HuH-7 (cell line): ENCODE measurements around the gene GCH1.
"Not testable (repeated sequence)": the region's sequence is repeated elsewhere in the genome, so short reads cannot be mapped to it uniquely, and the experiment has no call there.

Experiments
- DNase-seq: peaks from one replicate; pipeline ENCODE4 v3.0.0; 2011; ENCODE audit warnings: low spot score

The GCH1 gene

DNA sequence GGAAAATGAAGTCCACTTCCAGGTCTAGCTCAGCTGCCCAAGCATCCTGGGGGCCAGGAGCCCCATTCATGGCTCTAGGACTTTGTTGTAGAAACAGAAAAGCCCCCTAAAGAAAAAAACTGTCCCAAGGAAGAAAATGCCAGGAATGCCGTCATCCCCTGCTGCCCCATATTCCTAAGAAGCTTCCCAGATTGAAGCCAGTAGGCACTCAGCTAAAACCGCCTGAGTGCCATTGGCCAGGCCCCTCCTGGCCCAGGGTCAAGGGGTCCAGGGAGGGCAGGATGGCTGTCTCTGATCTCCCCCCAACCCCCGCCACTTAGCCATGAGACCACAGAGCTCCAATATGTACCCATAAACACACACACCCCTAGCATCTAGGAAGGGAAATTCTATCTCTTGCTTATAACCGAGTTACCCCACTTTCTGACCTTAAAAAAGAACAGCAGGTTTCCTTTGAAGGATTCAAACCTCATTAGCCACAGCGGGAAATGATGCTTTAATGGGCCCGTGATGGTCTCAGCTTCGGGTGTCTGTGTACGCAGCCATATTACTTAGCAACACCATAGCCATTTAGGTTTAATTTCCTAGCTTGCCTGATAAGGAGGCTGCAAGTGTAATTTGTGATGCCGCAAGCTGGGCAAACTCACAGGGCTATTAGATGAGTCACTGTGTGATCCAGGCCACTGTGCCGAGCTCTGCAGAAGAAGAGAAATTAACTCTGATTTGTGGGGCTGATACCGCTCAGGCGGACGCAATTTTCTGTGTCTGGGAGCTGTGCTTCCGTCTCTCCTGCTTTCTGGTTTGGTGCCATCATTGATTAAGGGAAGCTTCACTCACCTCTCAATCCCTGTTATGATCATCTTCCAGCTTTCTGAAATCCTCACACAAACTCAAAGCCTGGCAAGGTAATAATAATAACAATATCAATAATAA lies 84.2 kb downstream of the GCH1 start:
- DNase-seq = no peak

DNA sequence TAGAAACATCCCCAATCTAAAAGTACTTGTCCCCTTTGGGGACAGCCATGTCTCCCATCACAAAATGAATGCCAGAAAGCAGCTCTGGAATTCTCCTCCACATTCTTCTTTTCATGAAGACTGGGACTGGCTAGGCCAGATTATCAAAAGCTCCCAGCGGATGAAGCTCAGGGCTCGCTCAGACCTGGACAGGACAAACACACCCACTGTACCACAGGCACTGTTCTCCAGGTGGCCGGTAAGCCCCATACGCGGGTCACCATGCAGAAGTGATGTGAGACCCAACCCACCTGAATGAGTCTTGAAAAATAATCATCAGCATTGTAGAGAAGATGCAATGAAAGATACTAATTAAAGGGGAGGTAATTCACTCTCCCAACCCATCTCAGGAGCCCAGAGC lies 85.1 kb downstream of the GCH1 start:
- no peak for DNase-seq

GRCh38 chr14:54816450-54816849 lies 86.2 kb downstream of the GCH1 start:
- no peak for DNase-seq

- no peak for DNase-seq
Measured at GRCh38 chr14:54815515-54815914, 87.1 kb downstream of the GCH1 start.

- DNase-seq = no peak
Measured at GRCh38 chr14:54815016-54815415, 87.6 kb downstream of the GCH1 start.

DNA sequence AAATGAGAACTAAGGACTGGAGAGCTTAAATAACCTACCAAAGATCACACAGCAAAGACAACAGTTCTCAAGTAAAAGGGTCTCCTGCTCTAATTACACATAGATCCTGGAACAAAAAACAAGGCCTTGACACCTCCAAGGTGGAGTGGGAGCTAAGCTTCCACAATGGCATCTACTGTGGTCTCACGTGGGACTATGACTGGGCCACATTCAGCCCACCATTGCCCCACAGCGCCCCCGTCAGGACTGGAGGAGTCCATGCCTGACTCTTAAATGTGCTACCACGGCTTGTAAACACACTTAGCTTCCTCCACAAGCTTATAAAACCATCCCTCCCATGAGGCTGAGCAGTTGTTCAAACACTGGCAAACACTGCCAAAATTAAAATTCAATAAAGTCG lies 88.5 kb downstream of the GCH1 start:
- DNase-seq = no peak

DNA sequence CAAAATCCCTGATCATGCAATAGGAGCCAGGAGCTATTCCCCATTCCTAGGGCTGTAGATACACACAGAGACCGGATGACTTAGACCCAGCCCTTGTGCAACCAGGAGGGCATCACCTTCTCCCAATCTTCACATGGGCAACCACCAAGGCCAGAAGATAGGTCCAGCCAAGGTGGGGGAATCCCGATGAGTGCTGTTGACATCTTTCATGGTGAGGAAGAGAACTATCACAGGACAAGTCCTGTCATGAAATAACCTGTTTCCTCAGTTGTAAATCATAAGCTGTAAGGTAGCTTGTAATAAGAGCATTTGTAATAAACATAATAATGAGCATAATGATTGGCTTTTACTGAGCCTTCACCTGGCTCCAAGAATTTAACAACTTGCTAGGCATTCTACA lies 89.5 kb downstream of the GCH1 start:
- no peak for DNase-seq

DNA sequence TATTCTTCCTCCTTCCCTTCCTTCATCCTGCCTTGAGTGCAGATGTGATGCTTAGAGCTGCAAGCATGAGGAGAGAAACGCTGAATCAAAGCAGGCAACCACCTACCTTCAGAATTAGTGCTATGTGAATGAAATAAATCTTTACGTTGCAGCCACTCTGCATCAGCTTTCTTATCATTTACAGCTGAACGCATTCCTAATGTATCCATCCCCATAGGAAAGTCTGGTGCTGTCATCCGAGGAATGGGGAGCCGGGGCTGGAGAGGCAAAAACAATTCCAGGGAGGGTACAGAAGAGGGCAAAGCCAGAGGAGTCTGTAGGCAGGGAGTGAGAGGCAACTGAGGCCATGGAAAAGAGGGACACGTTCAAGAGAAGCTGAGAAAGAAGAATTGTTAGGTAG lies 90.0 kb downstream of the GCH1 start:
- DNase-seq = no peak

- DNase-seq = no peak
Measured at GRCh38 chr14:54809767-54810166, 92.9 kb downstream of the GCH1 start.

- DNase-seq = no peak
Measured at GRCh38 chr14:54808326-54809161, 94.1 kb downstream of the GCH1 start.

GRCh38 chr14:54807881-54808280 lies 94.7 kb downstream of the GCH1 start:
- DNase-seq = no peak

DNA sequence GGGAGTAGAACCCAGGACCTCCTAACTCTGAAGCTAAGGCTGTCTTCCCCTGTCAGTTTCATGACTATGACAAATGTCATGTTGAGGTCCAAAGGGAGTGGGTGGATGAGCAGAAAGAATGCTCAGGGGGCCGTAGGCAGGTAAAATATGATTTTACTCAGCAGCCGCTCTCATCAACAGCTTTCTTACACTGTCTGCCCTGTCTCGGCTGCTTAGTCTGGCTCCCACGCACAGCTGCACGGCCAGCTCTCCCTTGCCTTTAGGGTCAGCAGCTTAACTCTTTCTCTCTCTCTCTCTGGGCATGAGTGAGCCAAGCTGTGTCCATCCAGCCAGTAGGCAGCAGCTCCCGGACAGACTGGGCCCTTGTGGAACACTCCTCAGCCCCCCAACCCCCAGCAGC lies 95.2 kb downstream of the GCH1 start:
- no peak for DNase-seq

- DNase-seq = no peak
Measured at GRCh38 chr14:54806616-54807015, 96.0 kb downstream of the GCH1 start.

GRCh38 chr14:54805445-54806322 lies 96.9 kb downstream of the GCH1 start:
- DNase-seq = peak; percentile 78

GRCh38 chr14:54805070-54805444 lies 97.6 kb downstream of the GCH1 start:
- DNase-seq = no peak

GRCh38 chr14:54804538-54805041 lies 98.0 kb downstream of the GCH1 start:
- DNase-seq = no peak

GRCh38 chr14:54803926-54804537 lies 98.6 kb downstream of the GCH1 start:
- DNase-seq = no peak

DNA sequence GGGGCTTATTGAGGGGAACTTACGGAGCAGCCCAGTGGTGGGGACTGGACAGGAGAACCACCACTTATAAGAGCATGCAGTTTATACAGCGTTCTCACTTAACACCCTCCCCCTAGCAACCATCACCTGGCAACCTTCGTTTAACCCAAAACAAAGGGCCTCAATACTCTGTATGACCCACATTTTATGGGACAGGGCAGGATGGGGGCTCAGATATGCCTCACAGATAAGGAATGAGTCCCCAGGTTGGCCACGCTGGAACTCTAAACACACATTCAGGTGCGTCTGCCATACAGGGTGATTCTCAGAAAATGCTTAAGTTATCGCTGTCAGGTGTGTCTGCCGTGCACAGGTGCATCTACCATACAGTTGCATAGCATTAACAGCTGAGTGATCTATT lies 99.2 kb downstream of the GCH1 start:
- DNase-seq = no peak

GRCh38 chr14:54801482-54801881 lies 101.1 kb downstream of the GCH1 start:
- DNase-seq = not testable (repeated sequence)

DNA sequence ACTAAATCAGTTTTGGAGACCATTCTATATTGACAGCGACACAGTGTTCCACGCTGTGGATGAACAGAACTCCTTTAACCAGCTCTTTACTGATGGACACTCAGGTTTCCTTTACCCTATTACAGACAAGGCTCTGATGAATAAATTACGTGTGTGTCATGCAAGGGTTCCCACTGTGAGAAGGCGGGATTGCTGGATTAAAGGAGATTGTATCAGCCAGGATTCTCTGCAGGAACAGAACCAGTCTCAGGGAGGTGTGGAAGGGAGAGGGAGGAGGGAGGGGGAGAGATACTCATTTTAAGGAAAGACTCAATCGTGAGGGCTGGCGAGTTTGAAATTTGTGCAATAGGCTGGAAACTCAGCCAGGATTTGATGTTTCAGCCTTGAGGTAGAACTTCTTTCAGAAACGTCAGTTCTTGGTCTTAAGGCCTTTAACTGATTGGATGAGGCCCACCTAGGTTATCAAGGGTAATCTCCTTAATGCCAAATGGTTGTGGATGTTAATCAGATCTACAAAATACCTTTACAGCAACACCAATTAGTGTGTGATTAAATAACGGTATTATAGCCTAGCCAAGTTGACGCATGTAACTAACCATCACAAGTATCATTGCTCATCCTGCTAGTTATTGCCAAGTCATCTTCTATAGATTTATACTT lies 104.0 kb downstream of the GCH1 start:
- no peak for DNase-seq

- DNase-seq = no peak
Measured at GRCh38 chr14:54797986-54798385, 104.6 kb downstream of the GCH1 start.
